ENCODE measurements around the gene SGSH.

Gene SGSH

GRCh38 chr17:80180192-80180591, 39.9 kb downstream of the SGSH start:
- no peak for DNase-seq (ENCODE audit: low read depth in 1 of 2, low spot score in 1 of 2)
- no peak for TF ChIP-seq JUND (IDR thresholded peaks at IDR 0.05; ENCODE audit: low read depth)
- in situ Hi-C loops (cut with HindIII; ENCODE audit: low pct_unique_long_range_greater_than_20kb, low sequenced_read_pairs), result no loop called here

DNA sequence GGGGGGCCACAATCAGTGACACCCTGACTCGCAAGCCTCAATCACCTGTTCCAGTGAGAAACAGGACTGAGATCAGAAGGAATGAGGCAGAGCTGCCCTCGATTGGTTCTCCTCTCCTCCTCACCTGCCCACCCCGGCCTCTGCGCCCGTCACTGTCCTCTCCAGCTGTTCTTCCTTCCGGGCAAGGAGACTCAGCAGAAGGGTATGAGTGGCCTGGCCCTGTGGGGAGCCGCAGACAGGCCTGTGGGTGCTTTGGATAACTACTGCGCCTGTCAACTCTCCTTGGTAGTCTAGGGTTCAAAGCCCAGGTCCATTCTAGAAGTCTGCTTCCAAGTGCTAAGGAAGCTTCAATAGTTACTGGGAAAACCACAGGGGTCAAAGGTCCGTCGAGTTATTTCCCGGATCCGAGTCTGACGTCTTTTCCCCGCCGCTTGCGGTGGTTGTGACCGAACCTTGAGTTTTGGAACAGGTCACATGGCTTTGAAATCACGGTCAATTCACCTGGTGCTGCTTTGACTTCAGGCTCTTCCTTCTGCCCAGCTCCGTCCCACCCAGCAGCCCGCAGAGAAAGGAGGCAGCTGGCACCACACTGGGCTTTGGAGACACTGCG, 42.0 kb downstream of the SGSH start:
- no peak for TF ChIP-seq JUND (IDR thresholded peaks at IDR 0.05; ENCODE audit: low read depth)
- no peak for DNase-seq (ENCODE audit: low read depth in 1 of 2, low spot score in 1 of 2)
- in situ Hi-C loops (cut with HindIII; ENCODE audit: low pct_unique_long_range_greater_than_20kb, low sequenced_read_pairs), result no loop called here

GRCh38 chr17:80176757-80177156, 43.4 kb downstream of the SGSH start:
- TF ChIP-seq JUND (IDR thresholded peaks at IDR 0.05; ENCODE audit: low read depth), result no peak
- in situ Hi-C loops (cut with HindIII; ENCODE audit: low pct_unique_long_range_greater_than_20kb, low sequenced_read_pairs), result no loop called here
- no peak for DNase-seq (ENCODE audit: low read depth in 1 of 2, low spot score in 1 of 2)

DNA sequence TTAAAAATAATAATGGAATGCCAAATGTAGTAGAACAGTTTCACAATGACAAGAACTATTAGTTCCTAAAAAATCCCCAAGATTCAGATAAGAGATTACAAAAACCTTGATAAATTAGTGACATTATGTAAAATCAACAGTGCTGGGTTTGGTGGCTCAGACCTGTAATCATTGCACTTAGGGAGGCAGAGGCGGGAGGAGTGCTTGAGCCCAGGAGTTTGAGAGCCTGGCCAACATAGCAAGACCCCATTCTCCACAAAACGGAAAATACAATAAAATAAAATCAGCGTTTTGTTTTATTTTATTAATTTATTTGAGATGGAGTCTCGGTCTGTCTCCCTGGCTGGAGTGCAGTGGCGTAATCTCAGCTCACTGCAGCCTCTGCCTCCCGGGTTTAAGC, 46.2 kb downstream of the SGSH start:
- in situ Hi-C loops (cut with HindIII; ENCODE audit: low pct_unique_long_range_greater_than_20kb, low sequenced_read_pairs), result no loop called here
- DNase-seq (ENCODE audit: low read depth in 1 of 2, low spot score in 1 of 2), result no peak
- no peak for TF ChIP-seq JUND (IDR thresholded peaks at IDR 0.05; ENCODE audit: low read depth)

DNA sequence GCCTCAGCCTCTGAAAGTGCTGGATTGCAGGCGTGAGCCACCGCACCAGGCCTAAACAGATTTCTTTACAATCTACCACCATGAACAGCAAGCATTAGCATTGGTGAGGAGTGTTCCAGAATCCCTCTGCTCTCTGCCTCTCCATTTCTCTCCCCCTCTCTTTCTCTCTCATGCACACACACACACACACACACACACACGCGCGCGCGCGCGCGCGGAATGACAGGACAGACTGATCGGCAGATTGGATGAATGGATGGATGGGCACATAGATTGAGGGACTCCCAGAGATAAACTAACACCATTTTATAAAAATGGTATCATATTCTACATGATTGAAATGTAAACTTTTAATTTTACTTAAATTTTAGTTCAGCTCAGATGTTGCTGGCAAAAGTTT, 47.0 kb downstream of the SGSH start:
- TF ChIP-seq JUND (IDR thresholded peaks at IDR 0.05; ENCODE audit: low read depth), result no peak
- in situ Hi-C loops (cut with HindIII; ENCODE audit: low pct_unique_long_range_greater_than_20kb, low sequenced_read_pairs), result no loop called here
- no peak for DNase-seq (ENCODE audit: low read depth in 1 of 2, low spot score in 1 of 2)

DNA sequence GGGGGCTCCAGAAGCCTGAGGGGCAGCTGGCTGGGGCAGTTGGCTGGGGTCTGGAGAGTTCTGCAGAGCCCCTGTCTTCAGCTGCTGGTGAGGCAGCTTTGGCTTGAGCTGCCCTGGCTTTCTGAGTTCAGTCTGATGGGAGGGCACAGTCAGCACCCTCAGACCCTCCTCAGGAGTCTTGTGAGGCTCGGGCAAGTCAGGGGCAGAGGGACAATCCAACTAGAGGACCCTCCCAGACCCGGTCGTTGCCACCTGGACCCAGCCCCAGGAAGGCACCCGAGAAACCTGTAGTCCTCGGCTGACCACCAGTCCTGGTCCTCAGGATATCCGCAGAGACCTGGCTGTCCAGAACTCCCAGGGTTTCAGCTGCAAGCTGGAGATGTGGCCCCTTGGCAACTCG, 48.5 kb downstream of the SGSH start:
- no peak for DNase-seq (ENCODE audit: low read depth in 1 of 2, low spot score in 1 of 2)
- no peak for TF ChIP-seq JUND (IDR thresholded peaks at IDR 0.05; ENCODE audit: low read depth)
- in situ Hi-C loops (cut with HindIII; ENCODE audit: low pct_unique_long_range_greater_than_20kb, low sequenced_read_pairs), result no loop called here

DNA sequence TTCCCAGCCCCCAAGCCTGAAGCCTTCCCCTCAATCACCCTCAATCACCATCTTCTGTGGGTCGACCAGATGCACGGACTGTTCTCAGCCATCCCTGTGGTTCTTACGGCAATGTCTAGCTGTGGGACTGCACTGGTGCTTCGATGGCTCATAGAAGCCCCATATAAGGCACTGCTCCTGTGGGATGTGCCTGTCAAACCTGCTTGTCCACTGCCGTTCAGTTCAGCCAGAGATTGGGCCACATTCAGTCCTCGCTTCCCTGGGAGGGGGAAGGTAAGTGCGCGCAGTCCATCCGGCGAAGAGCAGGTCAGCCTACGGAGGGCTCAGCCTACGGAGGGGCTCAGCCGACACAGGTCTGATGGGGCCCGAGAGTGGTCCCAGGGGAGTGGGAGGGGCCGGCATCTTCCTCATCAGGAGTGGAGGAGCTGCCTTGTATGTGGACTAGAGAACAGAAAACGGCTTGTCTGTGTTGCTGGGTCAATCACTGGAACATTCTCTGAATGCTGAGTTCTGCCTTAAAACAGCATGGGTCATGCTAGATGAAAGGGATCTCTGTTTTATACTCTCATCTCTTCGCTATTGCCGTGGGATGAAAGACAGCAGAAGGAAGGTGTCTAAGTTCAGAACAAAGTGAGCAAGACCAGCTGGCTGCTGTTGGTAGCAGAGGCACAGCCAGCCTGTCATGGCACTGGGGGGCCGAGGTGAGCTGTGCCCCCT, 50.2 kb downstream of the SGSH start, which contains the start of gene CARD14:
Gene CARD14 (plus strand): TSS at position 247 of the 717 bp plus-strand sequence. CDS start 11,409 bp downstream, outside the sequence.
- DNase-seq (ENCODE audit: low read depth in 1 of 2, low spot score in 1 of 2), result peak; percentile 83 to 97
- no peak for TF ChIP-seq JUND (IDR thresholded peaks at IDR 0.05; ENCODE audit: low read depth)

DNA sequence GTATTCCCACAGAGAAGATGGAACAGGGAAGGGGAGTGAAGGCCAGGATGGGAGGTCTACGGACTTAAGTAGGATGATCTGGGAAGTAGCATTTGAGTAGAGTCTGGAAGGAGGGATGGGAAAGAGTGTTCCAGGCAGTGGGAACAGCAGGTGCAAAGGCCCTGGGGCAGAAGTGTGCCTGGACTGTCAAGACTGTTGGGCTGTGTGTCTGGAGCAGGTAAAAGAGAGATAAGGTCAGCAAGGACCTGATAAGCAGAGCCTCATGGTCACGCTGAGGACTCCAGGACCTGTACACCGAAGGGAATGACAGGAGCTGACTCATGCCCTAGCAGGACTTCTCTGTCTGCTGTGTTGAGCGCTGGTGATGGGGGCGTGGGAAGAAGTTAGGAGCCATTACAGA, 51.0 kb downstream of the SGSH start:
- DNase-seq (ENCODE audit: low read depth in 1 of 2, low spot score in 1 of 2), result no peak
- TF ChIP-seq JUND (IDR thresholded peaks at IDR 0.05; ENCODE audit: low read depth), result no peak
- in situ Hi-C loops (cut with HindIII; ENCODE audit: low pct_unique_long_range_greater_than_20kb, low sequenced_read_pairs), result no loop called here

More for the DNA sequence above, 50.2 kb downstream of the SGSH start, which contains the start of gene CARD14:
- in situ Hi-C loops (cut with HindIII; ENCODE audit: low pct_unique_long_range_greater_than_20kb, low sequenced_read_pairs), result no loop called here

DNA sequence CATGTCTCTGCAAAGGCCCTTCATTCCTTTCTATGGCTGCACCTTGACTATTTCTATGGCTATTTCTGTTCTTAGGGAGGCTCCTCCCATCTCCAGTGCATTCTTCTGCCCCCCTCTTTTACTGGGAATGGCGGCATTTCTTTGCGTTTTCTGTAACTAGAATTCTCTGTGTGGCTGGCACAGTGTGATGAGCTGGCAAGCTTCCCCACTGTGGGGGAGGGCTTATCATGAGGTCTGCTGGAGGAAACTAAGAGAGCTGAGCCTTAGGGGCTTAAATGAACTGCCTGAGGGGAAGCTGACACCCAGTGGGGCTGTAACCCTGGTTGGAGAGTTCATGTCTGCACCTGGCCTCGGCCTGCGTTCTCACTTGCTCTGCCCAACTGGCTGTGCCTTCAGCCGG, 51.8 kb downstream of the SGSH start:
- no peak for TF ChIP-seq JUND (IDR thresholded peaks at IDR 0.05; ENCODE audit: low read depth)
- in situ Hi-C loops (cut with HindIII; ENCODE audit: low pct_unique_long_range_greater_than_20kb, low sequenced_read_pairs), result no loop called here
- peak in 1 of 2 experiments; percentile 80 for DNase-seq (ENCODE audit: low read depth in 1 of 2, low spot score in 1 of 2)

DNA sequence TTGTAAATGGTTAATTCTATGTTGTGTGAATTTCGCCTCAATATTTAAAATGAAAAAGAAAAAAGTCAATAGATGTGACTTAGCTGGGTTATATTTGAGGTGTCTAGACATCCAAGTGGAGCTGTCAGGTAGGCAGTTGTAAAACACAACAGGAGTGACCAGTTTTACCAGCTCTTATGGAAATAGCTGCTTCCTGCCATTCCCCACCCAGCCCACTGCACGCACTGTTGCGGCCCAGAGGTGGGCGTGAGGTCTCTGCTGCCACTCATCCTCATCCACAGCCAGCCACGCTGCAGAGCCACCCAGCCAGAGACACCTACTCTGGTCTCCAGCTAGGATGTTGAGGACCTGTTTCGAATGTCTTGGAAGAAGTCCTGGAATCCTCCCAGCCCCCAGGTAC, 53.7 kb downstream of the SGSH start:
- in situ Hi-C loops (cut with HindIII; ENCODE audit: low pct_unique_long_range_greater_than_20kb, low sequenced_read_pairs), result no loop called here
- no peak for TF ChIP-seq JUND (IDR thresholded peaks at IDR 0.05; ENCODE audit: low read depth)
- peak in 1 of 2 experiments; percentile 90 for DNase-seq (ENCODE audit: low read depth in 1 of 2, low spot score in 1 of 2)

- TF ChIP-seq JUND (IDR thresholded peaks at IDR 0.05; ENCODE audit: low read depth), result no peak
- DNase-seq (ENCODE audit: low read depth in 1 of 2, low spot score in 1 of 2), result no peak
Measured at GRCh38 chr17:80164185-80164584, 55.9 kb downstream of the SGSH start.

DNA sequence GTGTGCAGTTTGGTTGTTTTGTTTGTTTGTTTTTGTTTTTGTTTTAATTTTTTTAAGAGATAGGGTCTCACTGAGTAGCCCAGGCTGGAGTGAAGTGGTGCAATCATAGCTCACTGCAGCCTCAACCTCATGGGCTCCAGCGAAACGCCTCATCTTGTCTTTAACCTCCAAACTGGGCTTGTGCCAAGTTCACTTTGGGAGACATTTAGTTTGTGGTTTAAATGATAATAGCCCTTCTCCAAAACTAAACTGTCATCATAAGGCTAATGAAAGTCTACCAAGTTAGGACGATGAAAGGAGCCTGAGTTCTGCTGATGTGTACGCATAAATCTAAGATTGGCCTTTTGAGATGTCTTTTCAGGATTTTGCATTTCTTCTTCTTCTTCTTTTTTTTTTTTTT, 56.8 kb downstream of the SGSH start:
- DNase-seq (ENCODE audit: low read depth in 1 of 2, low spot score in 1 of 2), result no peak
- no peak for TF ChIP-seq JUND (IDR thresholded peaks at IDR 0.05; ENCODE audit: low read depth)
- in situ Hi-C loops (cut with HindIII; ENCODE audit: low pct_unique_long_range_greater_than_20kb, low sequenced_read_pairs), result no loop called here

More at GRCh38 chr17:80164185-80164584, 55.9 kb downstream of the SGSH start:
- in situ Hi-C loops (cut with HindIII; ENCODE audit: low pct_unique_long_range_greater_than_20kb, low sequenced_read_pairs), result no loop called here

DNA sequence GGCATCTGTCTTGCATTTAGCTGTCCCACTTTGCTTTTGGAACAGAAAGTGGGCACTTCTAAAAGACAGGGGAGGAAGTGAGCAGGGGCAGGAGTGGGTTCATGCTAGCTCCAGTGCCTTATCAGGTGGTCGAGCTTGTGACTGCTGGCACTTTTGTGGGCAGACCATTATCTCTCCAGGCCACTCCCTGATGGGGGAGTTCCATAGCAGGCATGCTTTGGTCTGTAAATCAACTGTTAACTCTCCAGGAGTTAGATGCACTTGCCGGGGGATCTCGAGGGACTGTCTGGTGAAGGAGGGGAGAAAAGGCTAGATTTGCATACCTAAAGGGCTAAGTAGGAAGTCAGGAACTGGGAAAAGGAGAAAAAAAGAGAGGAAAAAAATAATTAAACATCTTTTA, 59.6 kb downstream of the SGSH start:
- no peak for DNase-seq (ENCODE audit: low read depth in 1 of 2, low spot score in 1 of 2)
- in situ Hi-C loops (cut with HindIII; ENCODE audit: low pct_unique_long_range_greater_than_20kb, low sequenced_read_pairs), result no loop called here
- no peak for TF ChIP-seq JUND (IDR thresholded peaks at IDR 0.05; ENCODE audit: low read depth)

All from T47D (cell line).